ENCODE results near the gene PER2. TPM values are rescaled to one million over a fixed set of nuclear protein-coding genes. Genes with fewer than 3 reads are reported as not detected.
"Not testable (repeated sequence)": the region's sequence is repeated elsewhere in the genome, so short reads cannot be mapped to it uniquely, and the experiment has no call there.

Gene PER2
- total RNA-seq, 2 experiments from 2014 or later: 5.5 to 7.2 TPM

DNA sequence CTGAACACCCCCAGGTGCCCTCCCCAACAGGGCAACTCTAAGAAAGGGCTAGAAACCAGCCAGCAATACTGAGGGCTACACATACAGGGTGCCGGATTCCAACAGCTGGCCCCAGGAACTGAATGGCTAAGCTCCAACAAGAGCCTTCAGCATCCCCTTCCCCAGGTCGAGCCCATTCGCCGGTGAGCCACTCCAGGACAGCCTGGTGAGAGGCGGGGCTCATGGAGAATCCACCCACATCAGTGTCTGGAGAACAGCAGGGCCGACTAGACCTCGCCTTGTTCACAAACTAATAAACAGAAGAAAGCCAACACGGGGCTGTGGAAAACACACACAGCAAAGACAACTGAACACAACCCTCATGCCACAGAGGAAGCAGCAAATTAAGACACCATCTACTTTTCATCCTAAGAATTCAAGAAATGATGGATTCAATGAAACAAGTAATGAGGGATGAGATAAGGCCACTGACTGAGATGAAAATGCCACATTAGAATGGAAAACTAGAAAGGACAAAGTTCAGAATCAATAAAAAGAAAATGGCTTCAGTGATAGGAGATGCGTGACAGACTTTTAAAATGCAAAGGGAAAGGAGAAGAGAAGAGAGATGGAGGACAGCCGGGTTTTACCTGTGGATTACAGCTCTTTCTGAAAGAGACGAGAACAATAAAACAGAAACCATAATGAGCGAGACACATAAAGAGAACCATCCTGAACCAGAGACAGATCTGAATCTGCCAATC lies 8.2 kb downstream of the PER2 start:
- no peak overlapping the region for H3K27ac Mint-ChIP-seq
- peaks cover 4% of the 10 kb centered on the region for H3K36me3 Mint-ChIP-seq
- peaks cover 10% of the 10 kb centered on the region for H3K4me1 Mint-ChIP-seq (ENCODE audit: low read depth)
- H3K9me3 Mint-ChIP-seq: no peaks in the 10 kb centered on the region
- ChIA-PET POLR2A (no interaction called here), CTCF (no interaction called here)
- DNase-seq: no peak
- H3K27me3 Mint-ChIP-seq: no peaks in the 10 kb centered on the region
- intact Hi-C loops (cut with micrococcal nuclease): loop anchor here (10.0 kb wide), 1 partner anchor 215 kb away; the partner anchor contains the start of gene SCLY
- H3K4me3 Mint-ChIP-seq: no peak overlapping the region

DNA sequence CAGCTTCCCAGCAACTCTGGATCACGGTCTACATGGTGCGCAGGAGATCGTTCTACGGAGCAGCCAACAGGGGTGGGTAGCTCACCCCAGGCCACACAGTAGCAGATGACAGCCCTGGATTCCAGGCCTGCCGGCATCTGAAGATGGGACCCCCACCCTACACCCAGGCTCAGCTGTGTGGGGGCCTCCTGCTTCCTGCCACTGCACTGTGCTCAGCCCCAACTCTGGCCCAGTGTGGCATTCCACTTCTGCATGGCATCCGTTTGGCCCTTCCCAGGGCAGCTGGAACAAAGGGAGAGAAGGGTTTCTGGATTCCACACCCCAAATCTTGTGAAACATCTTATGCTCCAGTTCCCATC lies 9.1 kb downstream of the PER2 start:
- Mint-ChIP-seq H3K27me3 (no peaks in the 10 kb centered on the region), H3K36me3 (peaks cover 9% of the 10 kb centered on the region), H3K4me1 (ENCODE audit: low read depth) (peaks cover 8% of the 10 kb centered on the region), H3K9me3 (no peaks in the 10 kb centered on the region), H3K27ac (no peak overlapping the region), H3K4me3 (no peak overlapping the region)
- ChIA-PET CTCF (no interaction called here), POLR2A (interaction anchor here (0.6 kb wide), 1 partner anchor 105 kb away, joined by 3 read pairs; no protein-coding TSS in a partner anchor)
- intact Hi-C loops (cut with micrococcal nuclease): no loop called here
- no peak for DNase-seq

DNA sequence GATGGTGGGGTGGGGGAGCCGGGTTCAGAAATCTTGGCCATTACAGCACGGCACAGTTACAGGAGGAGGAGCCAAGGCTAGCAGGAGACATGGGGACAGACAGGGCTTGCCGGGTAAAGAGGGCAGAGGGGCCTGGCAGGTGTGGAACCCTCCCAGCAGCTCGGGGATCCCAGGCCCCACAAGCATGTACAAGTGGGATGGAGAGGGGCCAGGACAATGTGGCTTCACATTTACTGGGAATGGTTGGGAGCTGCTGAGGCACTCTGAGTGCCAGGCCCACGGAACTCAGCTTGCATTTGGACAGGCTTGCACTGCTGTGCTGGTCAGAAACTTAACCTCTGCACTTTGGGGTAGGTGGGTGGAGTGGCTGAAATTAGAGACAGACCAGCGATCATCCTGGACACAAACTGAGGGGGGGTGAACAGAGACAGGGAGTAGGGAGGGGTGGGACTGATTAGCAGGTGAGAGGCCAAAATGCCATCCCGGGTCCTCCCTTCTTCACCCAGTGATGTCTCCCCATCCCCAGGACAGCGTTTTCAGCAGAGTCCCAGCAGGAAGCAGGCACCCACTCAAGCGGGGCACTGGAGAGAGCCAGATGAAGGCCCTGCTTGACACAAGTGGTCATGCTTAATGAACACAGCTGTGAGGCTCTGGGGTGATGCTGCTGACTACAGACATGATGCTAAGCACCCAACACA lies 9.6 kb downstream of the PER2 start:
- DNase-seq: no peak
- H3K27ac Mint-ChIP-seq: no peak overlapping the region
- H3K36me3 Mint-ChIP-seq: peaks cover 13% of the 10 kb centered on the region
- POLR2A ChIA-PET: no interaction called here
- CTCF ChIA-PET: interaction anchor here (1.6 kb wide), 1 partner anchor 16 kb away, joined by 5 read pairs; no protein-coding TSS in a partner anchor
- H3K4me3 Mint-ChIP-seq: no peak overlapping the region
- no peaks in the 10 kb centered on the region for H3K27me3 Mint-ChIP-seq
- peaks cover 7% of the 10 kb centered on the region for H3K4me1 Mint-ChIP-seq (ENCODE audit: low read depth)
- intact Hi-C loops (cut with micrococcal nuclease): no loop called here
- no peaks in the 10 kb centered on the region for H3K9me3 Mint-ChIP-seq

- Mint-ChIP-seq H3K9me3 (no peaks in the 10 kb centered on the region), H3K4me1 (ENCODE audit: low read depth) (peaks cover 5% of the 10 kb centered on the region), H3K27ac (no peak overlapping the region), H3K36me3 (peaks cover 19% of the 10 kb centered on the region), H3K4me3 (no peak overlapping the region), H3K27me3 (no peaks in the 10 kb centered on the region)
- ChIA-PET CTCF (interaction anchor here (1.3 to 1.6 kb wide), 2 partner anchors 13 to 14 kb away, joined by 3 to 5 read pairs; no protein-coding TSS in a partner anchor), POLR2A (no interaction called here)
- intact Hi-C loops (cut with micrococcal nuclease): no loop called here
- DNase-seq: no peak
These were observed 10.7 kb downstream of the PER2 start for GRCh38 chr2:238277695-238278094.

DNA sequence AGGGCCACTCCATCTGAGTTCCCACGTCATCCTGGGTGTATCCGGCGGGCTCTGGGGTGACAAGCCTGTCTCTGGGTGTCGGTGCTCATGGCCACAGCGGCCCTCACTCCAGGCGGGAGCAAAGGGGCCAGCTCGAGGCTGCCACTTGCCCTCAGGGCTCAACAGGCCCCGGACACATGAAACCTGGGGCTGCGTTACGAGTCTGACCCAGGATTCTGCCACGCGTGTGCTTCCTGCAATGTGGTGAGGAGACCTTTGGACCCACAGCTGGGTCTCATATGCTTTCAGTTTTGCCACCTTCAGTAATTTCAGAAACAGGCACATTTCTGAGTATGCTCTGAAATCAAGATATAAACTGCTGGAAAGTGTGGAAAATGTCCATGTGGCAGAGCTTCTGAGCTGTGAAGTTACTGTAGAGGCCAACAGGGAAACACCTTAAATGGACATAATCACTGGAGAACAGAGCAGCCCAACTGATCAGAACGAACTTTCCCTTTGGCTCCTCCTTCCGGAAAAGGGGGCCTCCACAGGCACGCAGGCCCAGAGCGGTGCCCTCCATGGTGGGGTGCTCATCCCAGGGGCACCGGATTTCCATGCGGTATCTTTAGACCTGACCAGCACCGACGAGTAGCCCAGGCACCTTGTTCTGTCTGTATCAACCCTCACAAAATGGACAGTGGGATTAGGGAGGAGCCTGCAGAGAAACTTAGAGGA lies 14.1 kb downstream of the PER2 start:
- Mint-ChIP-seq H3K4me3 (no peak overlapping the region), H3K9me3 (no peaks in the 10 kb centered on the region), H3K4me1 (ENCODE audit: low read depth) (no peaks in the 10 kb centered on the region), H3K27ac (no peak overlapping the region), H3K36me3 (peaks cover 23% of the 10 kb centered on the region), H3K27me3 (no peaks in the 10 kb centered on the region)
- intact Hi-C loops (cut with micrococcal nuclease): no loop called here
- ChIA-PET POLR2A (no interaction called here), CTCF (interaction anchor here (2.6 kb wide), 1 partner anchor 11 kb away, joined by 12 read pairs; no protein-coding TSS in a partner anchor)
- no peak for DNase-seq

DNA sequence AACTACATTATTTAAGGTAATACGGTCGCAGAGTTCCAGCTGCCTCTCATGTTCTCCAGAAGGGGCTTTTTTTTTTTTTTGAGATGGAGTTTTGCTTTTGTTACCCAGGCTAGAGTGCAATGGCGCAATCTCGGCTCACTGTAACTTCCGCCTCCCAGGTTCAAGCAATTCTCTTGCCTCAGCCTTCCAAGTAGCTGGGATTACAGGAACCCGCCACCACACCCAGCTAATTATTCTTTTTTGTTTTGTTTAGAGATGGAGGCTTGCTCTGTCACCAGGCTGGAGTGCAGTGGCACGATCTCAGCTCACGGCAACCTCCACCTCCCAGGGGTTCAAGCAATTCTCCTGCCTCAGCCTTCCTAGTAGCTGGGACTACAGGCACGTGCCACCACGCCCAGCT lies 15.0 kb downstream of the PER2 start:
- CTCF ChIA-PET: interaction anchor here (2.6 kb wide), 1 partner anchor 10 kb away, joined by 12 read pairs; no protein-coding TSS in a partner anchor
- H3K9me3 Mint-ChIP-seq; H3K4me3 Mint-ChIP-seq; POLR2A ChIA-PET; H3K27ac Mint-ChIP-seq; intact Hi-C loops (cut with micrococcal nuclease); H3K4me1 Mint-ChIP-seq (ENCODE audit: low read depth); DNase-seq; H3K27me3 Mint-ChIP-seq: not testable (repeated sequence)
- peaks cover 23% of the 10 kb centered on the region for H3K36me3 Mint-ChIP-seq

- Mint-ChIP-seq H3K4me1 (ENCODE audit: low read depth) (no peaks in the 10 kb centered on the region), H3K9me3 (no peaks in the 10 kb centered on the region), H3K4me3 (no peak overlapping the region), H3K27ac (no peak overlapping the region), H3K36me3 (peaks cover 25% of the 10 kb centered on the region), H3K27me3 (no peaks in the 10 kb centered on the region)
- intact Hi-C loops (cut with micrococcal nuclease): no loop called here
- no peak for DNase-seq
- ChIA-PET POLR2A (no interaction called here), CTCF (no interaction called here)
These were observed 16.3 kb downstream of the PER2 start for GRCh38 chr2:238272156-238272555.

- H3K4me3 Mint-ChIP-seq; H3K4me1 Mint-ChIP-seq (ENCODE audit: low read depth); POLR2A ChIA-PET; H3K9me3 Mint-ChIP-seq; DNase-seq; H3K27ac Mint-ChIP-seq; intact Hi-C loops (cut with micrococcal nuclease); CTCF ChIA-PET; H3K27me3 Mint-ChIP-seq: not testable (repeated sequence)
- H3K36me3 Mint-ChIP-seq: peaks cover 27% of the 10 kb centered on the region
These were observed 16.7 kb downstream of the PER2 start for GRCh38 chr2:238271686-238272085.

- Mint-ChIP-seq H3K4me3 (no peak overlapping the region), H3K27me3 (no peaks in the 10 kb centered on the region), H3K27ac (no peak overlapping the region), H3K9me3 (no peaks in the 10 kb centered on the region), H3K4me1 (ENCODE audit: low read depth) (no peaks in the 10 kb centered on the region), H3K36me3 (peaks cover 23% of the 10 kb centered on the region)
- no peak for DNase-seq
- CTCF ChIA-PET: no interaction called here
- intact Hi-C loops (cut with micrococcal nuclease): no loop called here
- POLR2A ChIA-PET: no interaction called here
These were observed 17.3 kb downstream of the PER2 start for GRCh38 chr2:238271061-238271554.

DNA sequence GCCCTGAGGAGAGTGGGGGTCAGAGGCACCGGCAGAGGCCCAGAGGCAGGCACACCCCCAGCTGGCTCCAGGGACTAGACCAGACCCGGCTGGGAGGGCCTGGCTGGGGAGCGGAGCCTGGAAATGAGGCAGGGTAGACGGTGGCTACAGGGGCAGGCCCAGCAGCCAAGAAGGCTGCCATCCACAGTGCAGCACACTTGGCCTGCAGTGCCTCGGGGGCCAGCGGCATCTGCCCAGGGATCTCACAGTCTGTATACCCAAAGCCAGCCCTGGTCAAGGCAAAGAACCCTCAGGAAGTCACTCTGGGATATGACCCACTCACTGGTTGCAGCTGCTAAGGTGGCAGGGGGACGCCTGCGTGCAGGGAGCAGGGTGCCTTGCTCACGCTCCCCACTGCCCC lies 17.8 kb downstream of the PER2 start:
- Mint-ChIP-seq H3K9me3 (no peaks in the 10 kb centered on the region), H3K27me3 (no peaks in the 10 kb centered on the region), H3K4me1 (ENCODE audit: low read depth) (no peaks in the 10 kb centered on the region), H3K36me3 (peaks cover 23% of the 10 kb centered on the region), H3K4me3 (no peak overlapping the region), H3K27ac (no peak overlapping the region)
- ChIA-PET POLR2A (no interaction called here), CTCF (no interaction called here)
- no peak for DNase-seq
- intact Hi-C loops (cut with micrococcal nuclease): no loop called here

GRCh38 chr2:238269741-238270140 lies 18.7 kb downstream of the PER2 start:
- H3K4me3 Mint-ChIP-seq: no peak overlapping the region
- CTCF ChIA-PET: no interaction called here
- POLR2A ChIA-PET: no interaction called here
- no peaks in the 10 kb centered on the region for H3K27me3 Mint-ChIP-seq
- H3K36me3 Mint-ChIP-seq: peaks cover 20% of the 10 kb centered on the region
- no peak overlapping the region for H3K27ac Mint-ChIP-seq
- intact Hi-C loops (cut with micrococcal nuclease): no loop called here
- DNase-seq: no peak
- H3K4me1 Mint-ChIP-seq (ENCODE audit: low read depth): no peaks in the 10 kb centered on the region
- H3K9me3 Mint-ChIP-seq: no peaks in the 10 kb centered on the region

DNA sequence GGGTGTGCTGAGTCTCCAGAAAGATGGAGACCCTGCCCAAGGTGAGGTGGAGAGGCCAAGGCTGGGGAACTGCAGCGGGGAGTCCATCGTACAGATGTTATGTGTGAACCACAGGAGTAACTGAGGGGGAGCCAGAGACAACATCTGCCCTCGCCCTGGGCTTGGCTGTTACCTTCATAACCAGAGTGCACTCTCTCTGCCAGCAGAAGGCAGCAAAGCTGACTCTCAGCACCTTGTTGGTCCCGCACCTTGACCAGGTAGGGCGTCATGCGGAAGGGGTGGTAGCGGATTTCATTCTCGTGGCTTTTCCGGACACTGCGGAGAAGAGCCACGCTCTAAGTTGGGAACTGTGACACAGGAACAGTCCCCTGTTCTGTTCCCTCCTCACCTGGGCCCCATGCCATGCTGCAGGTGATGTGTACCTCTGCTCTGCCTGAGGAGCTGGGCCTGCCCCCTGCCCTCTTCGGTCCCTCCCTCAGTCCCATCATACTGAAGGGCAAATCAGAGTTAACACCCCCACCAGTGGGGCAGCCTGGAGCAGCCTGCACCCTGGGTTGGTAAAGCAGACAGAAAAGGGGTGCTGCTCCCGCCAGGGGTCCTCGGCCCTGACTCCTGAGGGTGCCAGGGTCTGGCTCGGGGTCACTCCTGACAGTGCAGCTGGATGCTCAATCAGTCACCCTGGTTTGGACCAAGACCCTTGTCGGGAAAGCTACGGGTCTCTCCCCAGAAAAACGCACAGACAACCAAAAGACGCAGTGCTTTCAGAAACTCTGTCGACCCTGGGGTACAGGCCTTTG lies 20.3 kb downstream of the PER2 start:
- H3K27ac Mint-ChIP-seq: no peak overlapping the region
- no peaks in the 10 kb centered on the region for H3K27me3 Mint-ChIP-seq
- H3K36me3 Mint-ChIP-seq: peaks cover 16% of the 10 kb centered on the region
- DNase-seq: no peak
- H3K4me3 Mint-ChIP-seq: no peak overlapping the region
- CTCF ChIA-PET: no interaction called here
- no peaks in the 10 kb centered on the region for H3K9me3 Mint-ChIP-seq
- H3K4me1 Mint-ChIP-seq (ENCODE audit: low read depth): peaks cover 4% of the 10 kb centered on the region
- intact Hi-C loops (cut with micrococcal nuclease): no loop called here
- POLR2A ChIA-PET: no interaction called here

Data from activated CD4-positive, alpha-beta memory T cell treated with anti-CD3 and anti-CD28 coated beads for 36 hours (primary cell).